Motor neuron (in vitro differentiated cells): ENCODE results near the gene TENM3. TPM values are rescaled to one million over a fixed set of nuclear protein-coding genes. Genes with fewer than 3 reads are reported as not detected.

ENCODE experiments used
- ATAC-seq, 8 experiments: fragments of 200-7000 bp; cut with Tn5 transposase; replicated peaks in 6 of 8; 2 replicates each; pipeline ENCODE4 v1.8.0; 2021; ENCODE audit warnings: mild to moderate bottlenecking in 8 of 8, moderate library complexity in 8 of 8
- H3K27ac ChIP-seq, 2 donors: fragments of 250-450 bp; sonication (Bioruptor Pico); 2 replicates each; pipeline ENCODE4 v1.9.0; 2021; ENCODE audit warnings: antibody characterized with exemption in 2 of 2, mild to moderate bottlenecking in 2 of 2, moderate library complexity in 1 of 2
- H3K4me1 ChIP-seq, 2 donors: fragments of 250-450 bp; sonication (Bioruptor Pico); replicated peaks in 1 of 2; 2 replicates each; pipeline ENCODE4 v1.6.1; 2021; ENCODE audit warnings: antibody characterized with exemption in 2 of 2, mild to moderate bottlenecking in 2 of 2, moderate library complexity in 1 of 2
- H3K4me3 ChIP-seq, 5 donors: fragments of 250-450 bp; sonication (Bioruptor Pico); 2 replicates each; pipeline ENCODE4 v1.9.0; 2021; ENCODE audit warnings: antibody characterized with exemption in 5 of 5, mild to moderate bottlenecking in 5 of 5, moderate library complexity in 4 of 5
- WGBS, 10 experiments: fragments of 450-650 bp; shearing (Covaris generic); methylation state at CpG; one replicate each; pipeline ENCODE4 v1.0.0; 2022; 5-methylcytosine and 5-hydroxymethylcytosine counted together
- in situ Hi-C, 9 experiments: fragments of 400-800 bp; cut with MboI; loops; one replicate each; pipeline ENCODE4 v1.15.0; 2021; ENCODE audit warnings: low sequenced_read_pairs in 9 of 9, low pct_unique_long_range_greater_than_20kb in 2 of 9; ENCODE audit not compliant: unreplicated experiment in 9 of 9
- total RNA-seq, 8 experiments: library from RNA; unstranded; fragments of 300-600 nt; gene quantifications; 2 replicates each; pipeline versions ENCODE4 v1.2.3 to v1.2.4, GENCODE V29; 2022

The TENM3 gene
- total RNA-seq, 8 experiments from 2014 or later: 9.1 to 129 (median 42.0) TPM

DNA sequence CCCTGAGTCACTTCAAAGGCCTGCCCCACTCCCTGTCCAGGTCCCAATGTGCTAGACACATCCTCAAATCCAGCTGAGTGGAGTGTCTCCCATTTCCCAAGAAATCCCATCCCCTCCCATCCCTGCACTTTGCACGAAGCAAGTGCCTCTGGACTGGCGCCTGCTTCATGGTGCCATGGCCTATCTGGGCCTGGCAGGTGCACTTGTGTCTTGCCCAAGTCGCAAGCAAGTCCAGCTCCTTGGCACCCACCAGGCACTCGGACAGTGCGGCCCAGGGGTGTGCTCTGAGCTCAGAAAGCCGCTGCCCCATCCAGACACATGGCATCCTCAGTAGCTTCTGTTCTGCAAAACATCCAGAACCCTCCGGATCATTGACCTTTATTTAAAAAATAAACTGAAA lies 576.5 kb downstream of the TENM3 start:
- Histone ChIP-seq H3K27ac (no peak overlapping the region), H3K4me3 (no peak overlapping the region), H3K4me1 (no peaks in the 10 kb centered on the region)
- ATAC-seq: no peak
- in situ Hi-C loops: loop anchor here in 1 of 9 experiments (25.0 kb wide), 1 partner anchor 357 kb away; no protein-coding TSS in a partner anchor
- WGBS, 10 experiments: 80 to 100% (median 100%) methylated on average over 1 to 2 of the region's 7 CpGs; no CpG with 5 or more reads in 7 of the 10 experiments

DNA sequence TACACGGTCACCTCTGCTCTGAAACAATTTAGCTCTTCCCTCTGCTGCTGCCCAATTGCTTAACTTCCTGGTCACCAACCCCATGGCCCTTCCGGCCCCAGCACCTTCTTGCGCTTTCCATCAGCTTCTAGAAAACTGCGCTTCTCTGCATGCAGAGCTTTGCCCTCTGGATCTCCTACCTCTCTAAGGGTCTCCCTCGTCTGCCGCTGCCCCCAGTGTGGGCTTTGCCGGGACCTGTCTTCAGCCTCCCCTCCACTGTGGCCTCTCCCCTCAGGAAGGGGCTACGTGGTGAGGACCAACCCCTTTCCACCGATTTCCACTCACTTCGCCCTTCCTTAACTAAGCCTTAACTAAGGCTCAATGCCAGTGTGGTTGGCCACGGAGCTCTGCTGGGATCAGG lies 579.4 kb downstream of the TENM3 start:
- WGBS, 10 experiments: 80 to 100% (median 89%) methylated on average over 1 to 4 of the region's 11 CpGs; no CpG with 5 or more reads in 4 of the 10 experiments
- Histone ChIP-seq H3K4me1 (peaks cover 5 to 6% of the 10 kb centered on the region in 2 donors), H3K4me3 (no peak overlapping the region), H3K27ac (no peak overlapping the region)
- no peak for ATAC-seq
- in situ Hi-C loops: loop anchor here in 1 of 9 experiments (25.0 kb wide), 1 partner anchor 360 kb away; no protein-coding TSS in a partner anchor

DNA sequence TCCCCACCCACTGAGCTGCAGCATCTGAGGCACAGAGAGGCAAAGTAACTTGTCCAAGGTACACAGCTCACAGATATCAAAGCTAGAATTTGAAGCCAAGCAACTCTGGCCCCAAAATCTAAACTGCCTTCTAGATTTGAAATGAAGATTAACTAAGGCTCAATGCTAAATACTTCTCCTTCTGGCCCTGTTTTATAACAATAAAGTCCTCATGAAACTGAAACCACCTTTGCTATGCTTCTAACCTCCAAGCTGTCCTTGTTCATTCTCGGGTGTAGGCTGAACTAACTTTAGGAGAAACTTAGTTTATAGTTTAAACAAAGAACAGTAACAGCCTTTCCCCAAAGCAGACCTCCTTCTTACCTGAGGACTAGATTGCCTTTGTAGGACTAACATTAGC lies 580.4 kb downstream of the TENM3 start:
- Histone ChIP-seq H3K4me3 (no peak overlapping the region), H3K27ac (no peak overlapping the region), H3K4me1 (peaks cover 15 to 16% of the 10 kb centered on the region in 2 donors)
- WGBS, 10 experiments: 0 to 100% (median 50%) methylated on average over 1 of the region's 1 CpG; no CpG with 5 or more reads in 3 of the 10 experiments
- no peak for ATAC-seq
- in situ Hi-C loops: loop anchor here in 1 of 9 experiments (25.0 kb wide), 1 partner anchor 361 kb away; no protein-coding TSS in a partner anchor

DNA sequence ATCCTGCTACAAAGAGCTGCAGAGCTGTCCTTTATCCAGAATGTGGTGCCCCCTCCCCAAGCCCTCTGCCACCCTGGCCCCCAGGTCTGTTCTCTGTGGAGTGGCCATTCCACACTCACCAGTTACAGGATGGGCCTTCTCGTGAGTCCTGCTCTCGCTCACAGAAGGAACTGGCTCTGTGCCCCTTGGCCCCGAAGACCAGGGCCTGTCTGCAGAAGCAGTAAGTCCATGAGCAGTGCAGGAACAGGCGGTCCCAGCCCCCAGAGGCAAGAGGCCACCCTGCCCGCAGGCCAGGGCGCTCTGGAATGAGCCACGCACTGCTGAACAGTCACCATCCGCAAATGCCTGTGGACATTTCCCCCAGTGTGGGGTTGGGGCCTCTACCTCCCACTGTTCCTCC lies 581.8 kb downstream of the TENM3 start:
- in situ Hi-C loops: no loop called here
- H3K4me3 ChIP-seq: no peak overlapping the region
- no peak for ATAC-seq
- WGBS, 10 experiments: 100% methylated on average over 1 to 3 of the region's 8 CpGs; no CpG with 5 or more reads in 8 of the 10 experiments
- peaks cover 20 to 21% of the 10 kb centered on the region in 2 donors for H3K4me1 ChIP-seq
- H3K27ac ChIP-seq: no peak overlapping the region

DNA sequence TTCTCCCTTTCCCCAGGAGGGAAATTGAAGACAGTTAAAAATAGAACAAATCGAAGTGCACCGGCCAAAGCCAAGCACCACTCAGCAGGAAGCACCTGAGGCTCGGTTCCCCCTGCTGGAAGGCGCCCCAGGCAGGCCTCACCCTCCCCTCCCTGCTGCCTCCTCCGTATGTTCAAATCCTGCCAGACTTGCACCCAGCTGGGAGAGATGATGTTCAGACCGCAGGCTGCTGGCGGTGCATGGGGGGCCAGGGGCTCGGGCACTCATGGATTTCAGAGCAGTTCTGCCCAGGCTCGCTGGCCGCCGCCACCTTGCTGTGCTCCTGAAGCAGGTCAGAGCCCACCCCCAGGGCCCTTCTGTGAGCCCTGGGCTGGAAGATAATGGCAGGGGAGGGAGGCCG lies 582.6 kb downstream of the TENM3 start:
- H3K4me3 ChIP-seq: no peak overlapping the region
- peak in 3 of 8 experiments; percentile 11 to 43 (median 43) for ATAC-seq
- WGBS, 10 experiments: 80 to 100% methylated on average over 1 of the region's 12 CpGs; no CpG with 5 or more reads in 8 of the 10 experiments
- peaks cover 20 to 21% of the 10 kb centered on the region in 2 donors for H3K4me1 ChIP-seq
- no peak overlapping the region for H3K27ac ChIP-seq
- in situ Hi-C loops: no loop called here

DNA sequence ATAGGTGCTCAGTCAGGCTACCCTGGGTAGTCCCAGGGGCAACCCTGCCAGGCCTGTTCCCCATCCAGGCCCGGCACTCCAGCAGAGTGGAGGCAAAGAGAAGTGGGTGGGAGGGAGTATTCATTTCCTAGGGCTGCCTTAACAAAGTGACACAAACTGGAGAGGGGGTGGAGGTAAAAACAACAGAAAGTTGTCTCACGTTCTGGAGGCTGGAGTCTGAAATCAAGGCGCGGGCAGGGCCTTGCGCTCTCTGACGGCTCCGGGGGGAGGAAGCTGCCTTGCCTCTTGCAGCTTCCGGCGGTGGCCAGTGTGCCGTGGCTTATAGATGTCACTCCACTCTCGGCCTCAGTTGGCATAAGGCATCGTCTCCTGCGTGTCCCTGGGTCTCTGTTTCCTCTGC lies 583.2 kb downstream of the TENM3 start:
- Histone ChIP-seq H3K4me3 (no peak overlapping the region), H3K4me1 (peaks cover 20 to 21% of the 10 kb centered on the region in 2 donors), H3K27ac (no peak overlapping the region)
- 40 to 100% (median 88%) methylated on average over 1 to 3 of the region's 13 CpGs; no CpG with 5 or more reads in 4 of the 10 experiments for WGBS, 10 experiments
- in situ Hi-C loops: no loop called here
- no peak for ATAC-seq

DNA sequence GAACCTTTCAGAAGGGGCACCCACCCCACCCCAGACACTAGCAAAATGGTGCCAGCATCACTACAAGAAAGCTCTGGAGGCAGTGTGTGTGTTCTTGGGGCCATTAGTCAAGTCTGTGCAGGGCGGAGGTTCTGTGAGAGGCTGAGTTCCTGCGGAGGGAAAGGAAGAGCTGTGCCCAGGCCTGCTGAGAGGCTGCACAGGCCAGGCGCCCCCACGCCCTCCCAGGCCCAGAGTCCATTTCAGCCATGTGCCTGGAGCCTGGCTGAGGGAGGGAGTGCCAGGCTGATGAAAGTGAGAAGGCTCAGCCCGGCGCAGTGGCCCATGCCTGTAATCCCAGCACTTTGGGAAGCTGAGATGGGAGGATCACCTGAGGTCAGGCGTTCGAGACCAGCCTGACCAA lies 584.0 kb downstream of the TENM3 start:
- no peak for ATAC-seq
- Histone ChIP-seq H3K4me1 (peaks cover 20 to 21% of the 10 kb centered on the region in 2 donors), H3K27ac (no peak overlapping the region), H3K4me3 (no peak overlapping the region)
- 33 to 100% (median 80%) methylated on average over 1 to 3 of the region's 8 CpGs; no CpG with 5 or more reads in 5 of the 10 experiments for WGBS, 10 experiments
- in situ Hi-C loops: no loop called here

DNA sequence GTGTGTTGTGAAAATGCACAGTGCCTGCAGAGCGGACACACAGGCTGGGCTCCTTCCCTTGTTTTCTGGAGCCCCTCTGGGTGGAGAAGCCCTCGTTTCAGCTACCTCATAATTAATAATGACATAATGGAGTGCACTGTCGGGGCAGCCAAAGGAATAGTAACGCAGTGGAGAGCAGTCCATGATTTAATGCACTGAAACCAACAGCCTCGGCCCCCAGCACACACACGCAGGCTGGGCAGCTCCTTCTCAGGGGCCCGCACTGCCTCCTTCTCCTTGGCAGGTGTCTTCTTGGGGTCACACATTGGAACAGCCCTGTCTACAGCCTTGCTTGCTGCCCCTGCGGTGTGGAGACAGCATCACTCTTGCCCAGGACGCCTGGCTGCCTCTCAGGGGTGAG lies 584.8 kb downstream of the TENM3 start:
- WGBS, 10 experiments: 20 to 60% (median 54%) methylated on average over 1 to 3 of the region's 9 CpGs; no CpG with 5 or more reads in 6 of the 10 experiments
- ATAC-seq: peak in 5 of 8 experiments; percentile 54 to 80 (median 79)
- Histone ChIP-seq H3K27ac (no peak overlapping the region), H3K4me3 (no peak overlapping the region), H3K4me1 (peaks cover 20 to 21% of the 10 kb centered on the region in 2 donors)
- in situ Hi-C loops: no loop called here

DNA sequence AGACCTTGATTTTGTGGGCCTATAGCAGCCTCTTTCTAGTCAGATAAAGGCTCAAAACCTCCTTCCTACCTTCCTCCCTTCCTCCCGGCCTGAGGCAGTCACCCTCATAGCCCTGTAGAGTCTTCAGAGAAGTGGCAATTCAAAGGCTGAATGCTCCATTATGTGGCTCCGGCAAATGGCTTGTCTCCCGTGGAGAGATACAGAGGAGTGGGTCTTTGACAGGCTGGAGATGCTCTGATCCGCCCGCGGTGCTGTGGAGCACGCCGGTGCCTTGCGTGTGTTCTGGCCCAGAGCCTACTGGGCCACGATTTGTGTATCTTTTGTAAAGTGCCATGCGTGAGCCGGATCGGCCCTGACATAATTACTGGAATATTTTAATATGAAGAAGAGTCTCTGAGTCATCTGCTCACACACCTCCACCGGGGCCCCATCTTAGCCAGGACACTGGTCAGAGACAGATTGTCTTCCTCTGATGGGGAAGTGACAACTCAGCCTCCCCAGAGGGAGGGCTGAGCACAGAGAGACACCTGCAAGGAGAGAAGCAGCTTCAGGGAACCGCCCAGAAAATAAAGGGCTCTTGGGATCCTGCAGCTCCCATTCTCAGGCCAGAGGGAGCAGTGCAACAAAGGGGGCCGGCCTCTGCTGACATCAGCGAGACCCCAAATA lies 585.3 kb downstream of the TENM3 start:
- peaks cover 20 to 21% of the 10 kb centered on the region in 2 donors for H3K4me1 ChIP-seq
- in situ Hi-C loops: no loop called here
- peak in 6 of 8 experiments; percentile 33 to 80 (median 71) for ATAC-seq
- no peak overlapping the region for H3K27ac ChIP-seq
- no peak overlapping the region for H3K4me3 ChIP-seq
- WGBS, 10 experiments: 20 to 63% (median 44%) methylated on average over 1 to 13 of the region's 17 CpGs; no CpG with 5 or more reads in 3 of the 10 experiments

DNA sequence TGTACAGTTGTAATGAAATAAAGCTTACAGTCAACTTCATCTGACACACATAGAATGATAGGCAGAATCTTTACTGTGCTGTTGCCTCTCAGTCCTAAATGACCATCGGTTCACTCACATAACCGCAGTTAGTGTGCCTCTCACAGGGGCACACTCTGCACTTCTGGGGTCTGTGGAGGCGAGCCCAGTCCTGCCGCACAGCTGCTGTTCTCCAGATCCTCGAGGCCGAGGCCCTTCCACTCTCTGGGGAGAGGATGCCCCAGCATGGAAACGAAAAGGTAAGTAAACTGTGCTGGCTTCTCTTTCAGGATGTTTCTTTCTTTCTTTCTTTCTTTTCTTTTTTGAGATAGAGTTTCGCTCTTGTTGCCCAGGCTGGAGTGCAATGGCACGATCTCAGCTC lies 586.0 kb downstream of the TENM3 start:
- no peak for ATAC-seq
- Histone ChIP-seq H3K4me3 (no peak overlapping the region), H3K4me1 (peaks cover 20 to 21% of the 10 kb centered on the region in 2 donors), H3K27ac (no peak overlapping the region)
- WGBS, 10 experiments: 36 to 88% (median 79%) methylated on average over 1 to 6 of the region's 9 CpGs; no CpG with 5 or more reads in 3 of the 10 experiments
- in situ Hi-C loops: no loop called here

DNA sequence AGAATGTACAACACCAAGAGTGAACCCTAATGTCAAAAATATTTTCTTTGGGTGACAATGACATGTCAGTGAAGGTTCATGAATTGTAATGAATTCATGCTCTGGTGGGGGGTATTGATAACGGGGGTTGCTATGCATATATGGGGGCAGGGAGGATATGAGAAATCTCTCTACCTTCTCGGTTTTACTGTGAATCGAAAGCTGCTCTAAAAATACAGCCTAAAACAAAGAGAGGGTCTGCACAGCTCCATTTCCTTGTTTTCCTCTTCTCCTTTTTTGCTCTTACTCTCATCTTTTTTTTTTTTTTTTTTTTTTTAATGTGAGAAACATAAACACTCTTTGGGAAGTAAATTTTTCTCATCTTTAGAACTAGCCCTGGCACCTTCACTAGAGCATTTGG lies 588.2 kb downstream of the TENM3 start:
- WGBS, 10 experiments: 29 to 85% (median 60%) methylated on average over 1 to 3 of the region's 3 CpGs; no CpG with 5 or more reads in 2 of the 10 experiments
- Histone ChIP-seq H3K4me3 (no peak overlapping the region), H3K27ac (no peak overlapping the region), H3K4me1 (peaks cover 15 to 16% of the 10 kb centered on the region in 2 donors)
- ATAC-seq: no peak
- in situ Hi-C loops: no loop called here

DNA sequence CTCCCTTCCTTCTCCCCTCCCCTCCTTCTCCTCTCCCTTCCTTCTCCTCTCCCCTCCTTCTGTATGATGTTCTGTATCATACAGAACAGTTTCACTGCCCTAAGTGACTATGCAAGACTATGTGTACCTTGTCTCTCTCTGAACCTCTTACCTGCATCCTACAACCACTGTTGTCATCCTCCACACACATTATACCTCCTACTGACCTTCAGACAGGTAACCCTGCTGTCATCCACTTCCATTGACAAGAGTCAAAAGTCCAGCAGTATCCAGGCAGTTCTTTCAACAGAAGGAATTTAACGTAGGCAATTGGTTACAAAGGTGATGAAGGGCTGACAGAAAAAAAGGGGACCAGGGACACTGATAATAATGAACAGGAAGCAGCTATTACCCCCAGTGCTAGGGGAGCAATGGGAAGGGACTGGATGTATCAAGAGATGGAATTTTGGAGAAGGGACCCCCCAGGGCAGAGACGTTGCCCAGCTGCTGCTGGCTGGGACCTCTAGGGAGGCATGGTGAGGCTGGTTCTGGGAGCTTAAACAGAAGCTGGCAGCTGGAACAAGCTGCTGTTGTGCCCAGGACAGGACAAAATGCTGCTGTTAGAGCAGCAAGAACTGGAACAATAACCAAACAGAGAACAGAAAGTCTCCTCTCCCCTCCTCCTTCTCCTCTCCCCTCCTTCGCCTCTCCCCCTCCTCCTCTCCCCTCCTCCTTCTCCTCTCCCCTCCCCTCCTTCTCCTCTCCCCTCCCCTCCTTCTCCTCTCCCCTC lies 589.3 kb downstream of the TENM3 start:
- H3K27ac ChIP-seq: no peak overlapping the region
- H3K4me1 ChIP-seq: peaks cover 15% of the 10 kb centered on the region in 2 donors
- 0 to 100% (median 70%) methylated on average over 1 to 2 of the region's 3 CpGs; no CpG with 5 or more reads in 3 of the 10 experiments for WGBS, 10 experiments
- in situ Hi-C loops: no loop called here
- H3K4me3 ChIP-seq: no peak overlapping the region
- ATAC-seq: no peak
